ENCODE data around the gene PKP1.

The PKP1 gene

DNA sequence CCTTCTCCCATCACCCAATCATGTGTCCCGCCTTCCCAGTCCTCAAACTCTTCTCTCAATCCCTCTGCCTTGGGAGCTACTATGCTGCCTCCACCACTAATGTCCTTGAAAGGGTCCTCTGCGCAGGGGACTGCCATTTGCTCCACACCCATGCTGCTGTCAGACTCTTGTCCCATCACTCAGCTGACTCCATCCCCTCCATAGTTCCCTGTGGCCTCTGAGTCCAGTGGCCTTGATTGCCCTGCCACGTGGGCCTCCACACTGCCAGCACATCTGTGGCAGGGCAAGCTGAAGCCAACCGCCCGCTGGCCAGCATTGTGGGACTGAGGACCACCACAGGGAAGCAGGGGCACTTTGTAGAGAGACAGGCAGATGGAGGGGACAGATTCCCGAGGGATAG, 95.5 kb downstream of the PKP1 start:
- H3K4me3 ChIP-seq, result no peak overlapping the region
- H3K9me3 ChIP-seq (ENCODE audit: low read depth, low read length), result no peaks in the 10 kb centered on the region
- no peak overlapping the region for H3K27ac ChIP-seq
- H3K36me3 ChIP-seq (ENCODE audit: insufficient read depth, low read length), result no peaks in the 10 kb centered on the region
- TF ChIP-seq FOXP2 (optimal IDR thresholded peaks at IDR 0.05; ENCODE audit: control extremely low read depth, extremely low read length, insufficient read depth), result no peak
- TF ChIP-seq POLR2AphosphoS5 (IDR thresholded peaks at IDR 0.05; ENCODE audit: borderline replicate concordance, low read depth, low read length), result no peak
- no peak for TF ChIP-seq EZH2 (IDR thresholded peaks at IDR 0.05)
- DNase-seq (ENCODE audit: low read depth, low spot score), result no peak
- H3K9ac ChIP-seq (ENCODE audit: insufficient read length), result no peak overlapping the region

DNA sequence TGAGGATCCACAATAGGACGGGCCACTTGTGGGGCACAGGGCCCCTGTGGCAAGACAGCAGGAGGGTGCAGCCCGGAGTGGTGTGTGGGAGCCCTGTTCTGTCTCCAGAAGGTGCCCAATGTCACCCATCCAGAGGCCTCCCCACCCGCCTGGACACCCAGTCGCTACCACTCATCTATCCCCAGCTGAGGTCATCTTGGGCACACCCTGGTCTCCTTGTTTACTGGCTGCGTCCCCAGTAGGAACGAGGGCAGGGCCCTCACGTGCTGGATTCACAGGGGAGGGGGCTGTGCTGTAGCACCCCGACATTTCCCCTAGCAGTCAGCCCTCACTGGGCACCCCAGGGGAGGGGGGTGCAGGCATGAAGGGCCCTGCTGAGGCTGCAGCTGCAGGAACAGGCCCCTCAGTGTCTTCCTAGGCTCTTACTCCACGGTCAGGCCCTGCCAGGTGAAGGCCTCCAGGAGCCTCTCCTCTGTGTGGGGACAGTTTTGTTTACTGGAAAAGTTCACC, 96.5 kb downstream of the PKP1 start:
- no peak for TF ChIP-seq POLR2AphosphoS5 (IDR thresholded peaks at IDR 0.05; ENCODE audit: borderline replicate concordance, low read depth, low read length)
- TF ChIP-seq EZH2 (IDR thresholded peaks at IDR 0.05), result no peak
- TF ChIP-seq FOXP2 (optimal IDR thresholded peaks at IDR 0.05; ENCODE audit: control extremely low read depth, extremely low read length, insufficient read depth), result no peak
- Histone ChIP-seq H3K9me3 (ENCODE audit: low read depth, low read length) (no peaks in the 10 kb centered on the region), H3K9ac (ENCODE audit: insufficient read length) (no peak overlapping the region), H3K4me3 (no peak overlapping the region), H3K36me3 (ENCODE audit: insufficient read depth, low read length) (no peaks in the 10 kb centered on the region), H3K27ac (no peak overlapping the region)
- no peak for DNase-seq (ENCODE audit: low read depth, low spot score)

DNA sequence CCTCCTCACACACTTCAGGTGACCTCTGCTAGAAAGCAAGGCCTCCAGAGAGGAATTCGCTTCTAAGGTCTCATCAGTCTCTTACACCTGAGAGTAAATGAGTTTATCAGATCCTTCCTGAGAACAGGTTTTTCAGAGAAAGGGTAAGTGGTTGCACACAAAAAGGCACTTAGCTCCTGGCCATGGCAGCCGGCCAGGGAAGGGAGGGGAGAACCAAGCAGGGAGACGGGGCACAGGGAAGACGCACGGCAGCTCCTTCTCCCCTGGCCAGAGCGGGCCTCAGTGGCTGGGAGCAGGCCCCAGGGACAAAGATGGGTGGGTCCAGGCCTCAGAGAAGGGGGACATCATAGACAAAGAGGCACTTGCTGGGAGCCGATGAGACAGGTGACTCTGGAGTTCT, 97.8 kb downstream of the PKP1 start:
- Histone ChIP-seq H3K4me3 (no peak overlapping the region), H3K36me3 (ENCODE audit: insufficient read depth, low read length) (no peaks in the 10 kb centered on the region), H3K9ac (ENCODE audit: insufficient read length) (no peak overlapping the region), H3K27ac (no peak overlapping the region), H3K9me3 (ENCODE audit: low read depth, low read length) (no peaks in the 10 kb centered on the region)
- no peak for DNase-seq (ENCODE audit: low read depth, low spot score)
- TF ChIP-seq EZH2 (IDR thresholded peaks at IDR 0.05), result no peak
- no peak for TF ChIP-seq POLR2AphosphoS5 (IDR thresholded peaks at IDR 0.05; ENCODE audit: borderline replicate concordance, low read depth, low read length)
- TF ChIP-seq FOXP2 (optimal IDR thresholded peaks at IDR 0.05; ENCODE audit: control extremely low read depth, extremely low read length, insufficient read depth), result no peak

Data from SK-N-MC (cell line).